NT2/D1 (cell line): ENCODE measurements around the gene MAD1L1.

Experiments
- SUZ12 ChIP-seq: IDR thresholded peaks from 2 replicates; pipeline ENCODE4 v1.6.1; 2011; ENCODE audit not compliant: insufficient read length, insufficient read depth; ENCODE audit errors: extremely low read depth
- YY1 ChIP-seq: IDR thresholded peaks from 2 replicates; pipeline ENCODE4 v1.6.1; 2011; ENCODE audit not compliant: insufficient read length, insufficient read depth
- ZNF274 ChIP-seq: IDR thresholded peaks from 2 replicates; pipeline ENCODE4 v1.6.1; 2011; ENCODE audit warnings: mild to moderate bottlenecking, low read depth, low read length

GRCh38 chr7:1965579-1966294, 267.0 kb downstream of the MAD1L1 start:
- no peak for TF ChIP-seq YY1
- TF ChIP-seq ZNF274: no peak
- TF ChIP-seq SUZ12: no peak
